Measurements from ENCODE around the gene CACNA1I. TPM values are rescaled to one million over a fixed set of nuclear protein-coding genes. Genes with fewer than 3 reads are reported as not detected.

Gene CACNA1I
- total RNA-seq, 2 experiments from 2014 or later: 0.36 to 0.57 TPM

GRCh38 chr22:39574779-39575551 lies 4.4 kb downstream of the CACNA1I start:
- no peaks in the 10 kb centered on the region for H3K4me1 Mint-ChIP-seq (ENCODE audit: low read depth)
- no peaks in the 10 kb centered on the region for H3K9me3 Mint-ChIP-seq

GRCh38 chr22:39575552-39575825 lies 4.9 kb downstream of the CACNA1I start:
- intact Hi-C loops (cut with micrococcal nuclease): no loop called here
- Mint-ChIP-seq H3K4me1 (ENCODE audit: low read depth) (no peaks in the 10 kb centered on the region), H3K36me3 (no peaks in the 10 kb centered on the region), H3K9me3 (no peaks in the 10 kb centered on the region), H3K27ac (no peak overlapping the region), H3K4me3 (no peak overlapping the region), H3K27me3 (no peaks in the 10 kb centered on the region)
- ChIA-PET POLR2A (no interaction called here), CTCF (interaction anchor here (0.9 kb wide), 1 partner anchor 20 kb away, joined by 3 read pairs; no protein-coding TSS in a partner anchor)
- DNase-seq: no peak

More at GRCh38 chr22:39574779-39575551, 4.4 kb downstream of the CACNA1I start:
- ChIA-PET CTCF (no interaction called here), POLR2A (no interaction called here)
- Mint-ChIP-seq H3K27me3 (no peaks in the 10 kb centered on the region), H3K36me3 (no peaks in the 10 kb centered on the region), H3K4me3 (no peak overlapping the region), H3K27ac (no peak overlapping the region)
- no peak for DNase-seq
- intact Hi-C loops (cut with micrococcal nuclease): no loop called here

- ChIA-PET CTCF (interaction anchor here (0.9 kb wide), 1 partner anchor 21 kb away, joined by 3 read pairs; no protein-coding TSS in a partner anchor), POLR2A (no interaction called here)
- no peaks in the 10 kb centered on the region for H3K9me3 Mint-ChIP-seq
- no peak overlapping the region for H3K4me3 Mint-ChIP-seq
- H3K36me3 Mint-ChIP-seq: no peaks in the 10 kb centered on the region
- no peaks in the 10 kb centered on the region for H3K27me3 Mint-ChIP-seq
- no peaks in the 10 kb centered on the region for H3K4me1 Mint-ChIP-seq (ENCODE audit: low read depth)
- DNase-seq: no peak
- intact Hi-C loops (cut with micrococcal nuclease): no loop called here
- H3K27ac Mint-ChIP-seq: no peak overlapping the region
Observed at GRCh38 chr22:39576027-39576426, 5.5 kb downstream of the CACNA1I start.

- no peak overlapping the region for H3K4me3 Mint-ChIP-seq
- no peak overlapping the region for H3K27ac Mint-ChIP-seq
- no peaks in the 10 kb centered on the region for H3K9me3 Mint-ChIP-seq
- no peaks in the 10 kb centered on the region for H3K36me3 Mint-ChIP-seq
- intact Hi-C loops (cut with micrococcal nuclease): no loop called here
- POLR2A ChIA-PET: no interaction called here
- H3K27me3 Mint-ChIP-seq: no peaks in the 10 kb centered on the region
- DNase-seq: no peak
- H3K4me1 Mint-ChIP-seq (ENCODE audit: low read depth): no peaks in the 10 kb centered on the region
- CTCF ChIA-PET: no interaction called here
Observed at GRCh38 chr22:39577366-39577765, 6.8 kb downstream of the CACNA1I start.

- no peaks in the 10 kb centered on the region for H3K27me3 Mint-ChIP-seq
- ChIA-PET POLR2A (no interaction called here), CTCF (no interaction called here)
- H3K36me3 Mint-ChIP-seq: no peaks in the 10 kb centered on the region
- no peaks in the 10 kb centered on the region for H3K9me3 Mint-ChIP-seq
- H3K4me3 Mint-ChIP-seq: no peak overlapping the region
- DNase-seq: no peak
- no peak overlapping the region for H3K27ac Mint-ChIP-seq
- H3K4me1 Mint-ChIP-seq (ENCODE audit: low read depth): no peaks in the 10 kb centered on the region
- intact Hi-C loops (cut with micrococcal nuclease): no loop called here
Observed at GRCh38 chr22:39577900-39578299, 7.3 kb downstream of the CACNA1I start.

- Mint-ChIP-seq H3K27ac (no peak overlapping the region), H3K4me1 (ENCODE audit: low read depth) (no peaks in the 10 kb centered on the region), H3K27me3 (peaks cover 1% of the 10 kb centered on the region), H3K9me3 (no peaks in the 10 kb centered on the region), H3K4me3 (no peak overlapping the region), H3K36me3 (no peaks in the 10 kb centered on the region)
- DNase-seq: no peak
- POLR2A ChIA-PET: no interaction called here
- intact Hi-C loops (cut with micrococcal nuclease): no loop called here
- CTCF ChIA-PET: no interaction called here
Observed at GRCh38 chr22:39580006-39580441, 9.5 kb downstream of the CACNA1I start.

- DNase-seq: no peak
- H3K4me3 Mint-ChIP-seq: no peak overlapping the region
- H3K4me1 Mint-ChIP-seq (ENCODE audit: low read depth): no peaks in the 10 kb centered on the region
- ChIA-PET POLR2A (no interaction called here), CTCF (no interaction called here)
- no peaks in the 10 kb centered on the region for H3K36me3 Mint-ChIP-seq
- intact Hi-C loops (cut with micrococcal nuclease): no loop called here
- no peaks in the 10 kb centered on the region for H3K9me3 Mint-ChIP-seq
- H3K27ac Mint-ChIP-seq: no peak overlapping the region
- peaks cover 1% of the 10 kb centered on the region for H3K27me3 Mint-ChIP-seq
Observed at GRCh38 chr22:39580795-39581194, 10.2 kb downstream of the CACNA1I start.

- intact Hi-C loops (cut with micrococcal nuclease): no loop called here
- no peak for DNase-seq
- Mint-ChIP-seq H3K4me3 (no peak overlapping the region), H3K4me1 (ENCODE audit: low read depth) (no peaks in the 10 kb centered on the region), H3K27me3 (peaks cover 1% of the 10 kb centered on the region), H3K36me3 (no peaks in the 10 kb centered on the region), H3K27ac (no peak overlapping the region), H3K9me3 (no peaks in the 10 kb centered on the region)
- ChIA-PET CTCF (no interaction called here), POLR2A (no interaction called here)
Observed at GRCh38 chr22:39581303-39581702, 10.8 kb downstream of the CACNA1I start.

- H3K4me3 Mint-ChIP-seq: no peak overlapping the region
- intact Hi-C loops (cut with micrococcal nuclease): no loop called here
Observed at GRCh38 chr22:39583066-39583667, 12.6 kb downstream of the CACNA1I start.

GRCh38 chr22:39589875-39590274 lies 19.3 kb downstream of the CACNA1I start:
- Mint-ChIP-seq H3K9me3 (no peaks in the 10 kb centered on the region), H3K36me3 (no peaks in the 10 kb centered on the region), H3K4me1 (ENCODE audit: low read depth) (no peaks in the 10 kb centered on the region), H3K27me3 (no peaks in the 10 kb centered on the region), H3K27ac (no peak overlapping the region), H3K4me3 (no peak overlapping the region)
- ChIA-PET CTCF (no interaction called here), POLR2A (no interaction called here)
- no peak for DNase-seq
- intact Hi-C loops (cut with micrococcal nuclease): no loop called here

More at GRCh38 chr22:39583066-39583667, 12.6 kb downstream of the CACNA1I start:
- no peaks in the 10 kb centered on the region for H3K4me1 Mint-ChIP-seq (ENCODE audit: low read depth)
- no peaks in the 10 kb centered on the region for H3K9me3 Mint-ChIP-seq
- H3K27me3 Mint-ChIP-seq: peaks cover 1% of the 10 kb centered on the region
- no peaks in the 10 kb centered on the region for H3K36me3 Mint-ChIP-seq
- H3K27ac Mint-ChIP-seq: no peak overlapping the region
- DNase-seq: no peak
- POLR2A ChIA-PET: no interaction called here
- CTCF ChIA-PET: no interaction called here

GRCh38 chr22:39592081-39593065 lies 21.8 kb downstream of the CACNA1I start:
- H3K4me3 Mint-ChIP-seq: no peak overlapping the region
- no peaks in the 10 kb centered on the region for H3K4me1 Mint-ChIP-seq (ENCODE audit: low read depth)
- H3K27ac Mint-ChIP-seq: no peak overlapping the region
- no peaks in the 10 kb centered on the region for H3K9me3 Mint-ChIP-seq
- CTCF ChIA-PET: no interaction called here
- intact Hi-C loops (cut with micrococcal nuclease): no loop called here
- POLR2A ChIA-PET: no interaction called here
- DNase-seq: no peak
- H3K27me3 Mint-ChIP-seq: no peaks in the 10 kb centered on the region
- no peaks in the 10 kb centered on the region for H3K36me3 Mint-ChIP-seq

GRCh38 chr22:39593066-39593930 lies 22.7 kb downstream of the CACNA1I start:
- Mint-ChIP-seq H3K36me3 (no peaks in the 10 kb centered on the region), H3K4me1 (ENCODE audit: low read depth) (peaks cover 2% of the 10 kb centered on the region), H3K9me3 (no peaks in the 10 kb centered on the region), H3K27me3 (peaks cover under 1% of the 10 kb centered on the region), H3K4me3 (no peak overlapping the region), H3K27ac (no peak overlapping the region)
- no peak for DNase-seq
- intact Hi-C loops (cut with micrococcal nuclease): no loop called here
- ChIA-PET CTCF (no interaction called here), POLR2A (no interaction called here)

All from activated CD4-positive, alpha-beta memory T cell treated with anti-CD3 and anti-CD28 coated beads for 36 hours (primary cell).